ENCODE measurements around the gene ZSWIM4. TPM values are rescaled to one million over a fixed set of nuclear protein-coding genes. Genes with fewer than 3 reads are reported as not detected.
A peak's percentile ranks its signal among the peaks of the same experiment; 100 is the strongest.

ZSWIM4 gene
- total RNA-seq, 1 donor from 2014 or later = 2.6 TPM

DNA sequence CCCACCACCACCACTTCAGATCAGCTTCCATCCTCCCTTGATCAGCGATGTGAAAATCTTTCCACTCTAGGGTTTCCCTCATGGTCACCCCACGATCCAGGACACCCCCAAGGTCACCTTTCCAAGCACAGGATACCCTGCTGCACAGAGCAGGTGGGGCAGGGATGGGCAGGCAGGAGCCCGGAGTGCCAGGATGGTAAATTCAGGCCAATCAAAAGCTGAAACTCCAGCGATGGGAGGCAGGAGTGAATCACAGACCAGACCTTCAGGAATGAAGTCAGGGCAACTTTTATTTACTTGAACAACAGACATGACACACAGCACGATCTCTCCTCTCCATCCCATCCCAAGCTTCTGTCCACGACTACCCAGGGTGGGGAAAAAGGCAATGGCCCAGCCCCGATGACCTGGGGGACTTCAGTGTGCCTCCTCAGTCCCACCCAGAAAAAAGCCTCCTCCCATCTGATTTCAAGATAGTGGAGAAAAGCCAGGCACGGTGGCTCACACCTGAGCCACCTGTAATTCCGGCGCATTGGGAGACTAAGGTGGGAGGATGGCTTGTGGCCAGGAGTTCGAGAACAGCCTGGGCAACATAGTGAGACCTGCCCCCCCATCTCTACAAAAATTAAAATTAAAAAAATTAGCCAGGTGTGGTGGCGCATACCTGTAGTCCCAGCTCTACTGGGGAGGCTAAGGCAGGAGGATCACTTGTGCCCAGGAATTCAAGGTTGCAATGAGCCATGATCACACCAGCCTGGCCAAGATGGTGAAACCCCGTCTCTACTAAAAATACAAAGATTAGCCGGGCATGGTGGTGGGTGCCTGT is 39.2 kb downstream of the ZSWIM4 start:
- intact Hi-C loops (cut with micrococcal nuclease) = no loop called here
- TF ChIP-seq, protein P1, sequence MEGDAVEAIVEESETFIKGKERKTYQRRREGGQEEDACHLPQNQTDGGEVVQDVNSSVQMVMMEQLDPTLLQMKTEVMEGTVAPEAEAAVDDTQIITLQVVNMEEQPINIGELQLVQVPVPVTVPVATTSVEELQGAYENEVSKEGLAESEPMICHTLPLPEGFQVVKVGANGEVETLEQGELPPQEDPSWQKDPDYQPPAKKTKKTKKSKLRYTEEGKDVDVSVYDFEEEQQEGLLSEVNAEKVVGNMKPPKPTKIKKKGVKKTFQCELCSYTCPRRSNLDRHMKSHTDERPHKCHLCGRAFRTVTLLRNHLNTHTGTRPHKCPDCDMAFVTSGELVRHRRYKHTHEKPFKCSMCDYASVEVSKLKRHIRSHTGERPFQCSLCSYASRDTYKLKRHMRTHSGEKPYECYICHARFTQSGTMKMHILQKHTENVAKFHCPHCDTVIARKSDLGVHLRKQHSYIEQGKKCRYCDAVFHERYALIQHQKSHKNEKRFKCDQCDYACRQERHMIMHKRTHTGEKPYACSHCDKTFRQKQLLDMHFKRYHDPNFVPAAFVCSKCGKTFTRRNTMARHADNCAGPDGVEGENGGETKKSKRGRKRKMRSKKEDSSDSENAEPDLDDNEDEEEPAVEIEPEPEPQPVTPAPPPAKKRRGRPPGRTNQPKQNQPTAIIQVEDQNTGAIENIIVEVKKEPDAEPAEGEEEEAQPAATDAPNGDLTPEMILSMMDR (IDR thresholded peaks at IDR 0.05; ENCODE audit: borderline replicate concordance) = no peak
- peak overlapping the region; percentile 51 for H3K4me3 ChIP-seq
- H3K27me3 ChIP-seq (ENCODE audit: low read depth) = no peaks in the 10 kb centered on the region
- no peaks in the 10 kb centered on the region for H3K9me3 ChIP-seq (replicated peaks)
- H3K4me1 ChIP-seq = peaks cover 70% of the 10 kb centered on the region
- peak overlapping the region; percentile 99 for H3K27ac ChIP-seq (replicated peaks)
- H3K36me3 ChIP-seq = peaks cover 37% of the 10 kb centered on the region
- no peak for DNase-seq

DNA sequence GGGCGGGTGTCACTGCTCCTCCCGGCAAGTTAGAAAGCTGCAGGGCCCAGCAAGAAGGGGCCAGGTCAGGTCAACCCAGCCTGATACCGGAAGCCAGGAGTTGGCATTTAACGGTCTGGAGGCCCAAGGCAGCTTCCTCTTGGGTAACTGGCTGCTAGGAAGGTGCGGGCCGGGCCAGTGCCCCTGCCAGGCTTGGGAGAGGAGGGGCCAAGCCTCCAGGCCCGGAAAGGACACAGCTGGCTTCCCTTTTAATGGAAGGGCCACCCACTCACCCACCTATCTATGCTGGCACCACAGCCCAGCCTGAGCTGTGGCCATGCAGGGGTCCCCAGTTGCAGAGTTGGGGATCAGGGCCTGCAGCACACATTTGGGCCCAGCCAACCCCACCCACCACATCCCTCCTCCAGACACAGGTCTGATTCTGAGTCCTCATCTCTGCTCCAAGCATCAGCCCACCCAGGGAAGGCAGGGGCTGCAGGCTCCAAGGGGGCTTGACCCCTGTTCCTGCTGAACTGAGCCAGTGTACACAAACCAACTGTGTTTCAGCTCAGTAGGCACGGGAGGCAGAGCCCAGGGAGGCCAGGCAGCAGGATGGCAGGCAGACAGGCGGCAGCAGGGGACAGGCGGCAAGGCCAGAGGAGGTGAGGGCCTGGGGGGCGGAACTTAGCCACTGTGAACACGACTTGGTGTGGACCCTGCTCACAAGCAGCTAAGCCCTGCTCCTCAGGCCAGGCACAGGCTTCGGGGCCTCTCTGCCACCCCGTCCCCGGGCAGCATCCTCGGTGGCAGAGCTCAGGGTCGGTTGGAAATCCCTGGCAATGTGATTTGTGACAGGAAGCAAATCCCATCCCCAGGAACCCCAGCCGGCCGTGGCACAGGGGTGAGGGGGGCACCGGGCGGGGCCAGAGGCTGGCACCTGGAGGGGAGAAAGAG is 40.8 kb downstream of the ZSWIM4 start:
- no peaks in the 10 kb centered on the region for H3K27me3 ChIP-seq (ENCODE audit: low read depth)
- TF ChIP-seq, protein P1 (IDR thresholded peaks at IDR 0.05; ENCODE audit: borderline replicate concordance) = no peak
- peak; percentile 62 for DNase-seq
- H3K27ac ChIP-seq (replicated peaks) = peak overlapping the region; percentile 99
- H3K4me3 ChIP-seq = peak overlapping the region; percentile 94
- no peaks in the 10 kb centered on the region for H3K9me3 ChIP-seq (replicated peaks)
- peaks cover 84% of the 10 kb centered on the region for H3K4me1 ChIP-seq
- peaks cover 28% of the 10 kb centered on the region for H3K36me3 ChIP-seq
- intact Hi-C loops (cut with micrococcal nuclease) = no loop called here

DNA sequence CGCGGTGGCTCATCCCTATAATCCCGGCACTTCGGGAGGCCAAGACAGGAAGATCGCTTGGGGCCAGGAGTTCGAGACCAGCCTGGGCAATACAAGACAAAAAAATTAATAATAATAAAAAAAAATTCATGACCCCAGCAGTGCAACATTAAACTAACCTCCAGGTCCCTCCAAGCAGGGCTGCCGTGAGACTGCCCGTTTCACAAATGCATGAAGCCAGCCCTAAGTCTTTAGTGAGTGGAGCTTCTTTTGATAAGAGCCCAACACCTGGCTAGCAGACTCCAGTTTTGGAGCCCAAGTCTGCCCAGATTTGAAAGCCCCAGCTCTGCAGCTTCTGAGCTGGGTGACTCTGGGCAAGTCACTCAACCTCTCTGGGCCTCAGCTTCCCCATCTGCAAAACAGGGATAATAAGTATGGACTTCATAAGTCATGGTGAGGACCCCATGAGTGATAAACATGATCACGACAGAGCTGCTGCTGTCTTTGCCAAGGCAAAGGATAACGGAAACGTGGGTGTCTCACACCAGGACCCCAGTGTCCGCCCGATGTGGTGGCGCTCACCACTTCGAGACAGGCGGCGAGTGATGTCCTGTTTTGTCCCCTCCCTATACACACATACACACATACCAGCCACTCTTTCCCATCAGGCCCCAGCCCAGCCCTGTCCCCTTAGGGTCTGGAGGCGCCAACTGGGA is 43.3 kb downstream of the ZSWIM4 start:
- Histone ChIP-seq H3K36me3 (peaks cover 27% of the 10 kb centered on the region), H3K4me1 (peaks cover 89% of the 10 kb centered on the region)
- intact Hi-C loops (cut with micrococcal nuclease) = no loop called here

DNA sequence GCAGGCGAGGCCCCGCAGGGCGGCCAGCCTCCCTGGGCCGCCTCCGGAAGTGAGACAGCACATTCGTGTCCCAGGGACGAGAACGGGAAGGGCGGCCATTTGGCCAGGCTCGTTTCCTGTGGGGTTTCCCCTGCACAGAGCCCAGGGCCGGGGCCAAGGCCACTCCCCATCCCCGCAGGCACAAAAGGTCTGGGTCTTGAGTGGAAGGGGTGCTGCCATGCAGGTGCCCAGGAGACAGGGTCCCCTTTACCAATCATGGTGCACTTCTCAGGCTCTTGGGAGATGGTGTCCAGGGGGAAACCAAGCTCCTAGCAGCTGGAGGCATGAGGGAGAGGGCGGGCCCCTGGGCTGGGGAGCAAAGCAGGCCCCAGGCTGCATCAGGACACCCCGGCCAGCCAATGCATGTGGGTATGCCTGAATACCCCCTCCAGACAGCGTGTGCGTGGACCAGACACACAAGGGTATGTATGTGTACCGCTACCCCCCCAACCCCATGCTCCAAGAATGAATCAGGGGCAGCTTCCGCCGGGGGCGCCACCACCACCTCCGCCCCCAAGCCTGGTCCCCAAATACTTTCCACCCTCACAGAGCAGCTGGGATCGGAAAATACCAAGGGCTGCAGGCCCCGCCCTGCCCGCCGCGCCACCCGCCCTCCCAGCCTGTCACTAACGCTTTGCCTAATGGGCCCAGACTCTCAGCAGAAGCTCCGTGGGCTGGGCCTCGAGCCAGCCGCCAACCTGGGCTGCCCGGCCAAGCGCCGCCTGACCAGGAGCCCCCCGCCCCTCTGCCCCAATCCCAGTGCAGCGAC is 44.1 kb downstream of the ZSWIM4 start:
- intact Hi-C loops (cut with micrococcal nuclease) = no loop called here
- H3K9me3 ChIP-seq (replicated peaks) = no peaks in the 10 kb centered on the region
- TF ChIP-seq, protein P1 (IDR thresholded peaks at IDR 0.05; ENCODE audit: borderline replicate concordance) = no peak
- H3K27ac ChIP-seq (replicated peaks) = peak overlapping the region; percentile 99
- peaks cover 23% of the 10 kb centered on the region for H3K36me3 ChIP-seq
- peaks cover 89% of the 10 kb centered on the region for H3K4me1 ChIP-seq
- H3K4me3 ChIP-seq = peak overlapping the region; percentile 94
- peak; percentile 95 for DNase-seq
- no peaks in the 10 kb centered on the region for H3K27me3 ChIP-seq (ENCODE audit: low read depth)

More for the DNA sequence above, 43.3 kb downstream of the ZSWIM4 start:
- Histone ChIP-seq H3K27me3 (ENCODE audit: low read depth) (no peaks in the 10 kb centered on the region), H3K4me3 (peak overlapping the region; percentile 94), H3K9me3 (replicated peaks) (no peaks in the 10 kb centered on the region), H3K27ac (replicated peaks) (peak overlapping the region; percentile 99)
- TF ChIP-seq, protein P1 (IDR thresholded peaks at IDR 0.05; ENCODE audit: borderline replicate concordance) = no peak
- DNase-seq = no peak

All from left ventricle myocardium inferior (tissue), 1 donor.